ENCODE results near the gene EAPP.

DNA sequence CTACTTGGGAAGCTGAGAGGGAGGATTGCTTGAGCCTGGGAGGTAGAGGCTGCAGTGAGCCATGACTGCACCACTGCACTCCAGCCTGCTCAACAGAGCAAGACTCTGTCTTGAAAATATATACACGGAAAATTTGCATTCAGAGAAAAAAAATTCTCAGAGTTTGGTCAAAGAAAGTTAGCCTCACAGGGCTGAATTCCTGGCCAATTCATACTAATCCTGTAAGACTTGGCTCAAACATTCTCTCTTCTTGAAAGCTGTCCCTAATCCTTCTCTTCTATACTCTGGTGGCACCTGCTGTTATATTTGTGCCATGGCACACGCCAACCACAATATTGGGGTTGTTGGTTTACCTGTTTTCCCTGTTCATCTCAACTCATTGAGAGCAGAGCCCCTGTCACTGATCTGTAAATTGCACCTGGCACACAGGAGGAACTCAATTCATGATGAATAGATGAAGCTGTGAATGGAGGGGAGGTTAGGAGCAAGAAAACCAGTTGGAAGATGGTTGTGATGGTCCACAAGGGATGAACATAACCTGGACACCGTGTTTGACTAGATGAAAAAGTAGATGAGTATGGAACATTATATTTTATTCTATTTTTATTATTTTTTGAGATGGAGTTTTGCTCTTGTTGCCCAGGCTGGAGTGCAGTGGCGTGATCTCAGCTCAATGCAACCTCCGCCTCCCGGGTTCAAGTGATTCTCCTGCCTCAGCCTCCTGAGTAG is 40.7 kb downstream of the EAPP start:
- TF ChIP-seq, protein P1, sequence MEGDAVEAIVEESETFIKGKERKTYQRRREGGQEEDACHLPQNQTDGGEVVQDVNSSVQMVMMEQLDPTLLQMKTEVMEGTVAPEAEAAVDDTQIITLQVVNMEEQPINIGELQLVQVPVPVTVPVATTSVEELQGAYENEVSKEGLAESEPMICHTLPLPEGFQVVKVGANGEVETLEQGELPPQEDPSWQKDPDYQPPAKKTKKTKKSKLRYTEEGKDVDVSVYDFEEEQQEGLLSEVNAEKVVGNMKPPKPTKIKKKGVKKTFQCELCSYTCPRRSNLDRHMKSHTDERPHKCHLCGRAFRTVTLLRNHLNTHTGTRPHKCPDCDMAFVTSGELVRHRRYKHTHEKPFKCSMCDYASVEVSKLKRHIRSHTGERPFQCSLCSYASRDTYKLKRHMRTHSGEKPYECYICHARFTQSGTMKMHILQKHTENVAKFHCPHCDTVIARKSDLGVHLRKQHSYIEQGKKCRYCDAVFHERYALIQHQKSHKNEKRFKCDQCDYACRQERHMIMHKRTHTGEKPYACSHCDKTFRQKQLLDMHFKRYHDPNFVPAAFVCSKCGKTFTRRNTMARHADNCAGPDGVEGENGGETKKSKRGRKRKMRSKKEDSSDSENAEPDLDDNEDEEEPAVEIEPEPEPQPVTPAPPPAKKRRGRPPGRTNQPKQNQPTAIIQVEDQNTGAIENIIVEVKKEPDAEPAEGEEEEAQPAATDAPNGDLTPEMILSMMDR (conservative IDR thresholded peaks at IDR 0.05), result peak; percentile 70
- no peak for TF ChIP-seq EZH2 (IDR thresholded peaks at IDR 0.05; ENCODE audit: low read depth)

All from PC-9 (cell line).